MM.1S (cell line): Measurements from ENCODE around the gene CD24.

Experiments
- CTCF ChIP-seq: fragments of 300-600 bp; sonication (generic); IDR thresholded peaks from 2 replicates; pipeline ENCODE4 v1.5.1; 2016; ENCODE audit warnings: antibody characterized with exemption, low read length, mixed read lengths
- EZH2phosphoT487 ChIP-seq: fragments of 300-600 bp; sonication (generic); IDR thresholded peaks from 2 replicates; pipeline ENCODE4 v1.6.1; 2018; ENCODE audit warnings: antibody characterized with exemption, low read length

GRCh38 chr6:106973018-106973835, 1.3 kb downstream of the CD24 start:
- TF ChIP-seq CTCF (no peak), EZH2phosphoT487 (no peak)
